K562 (cell line): ENCODE results near the gene TMEM184C. TPM values are rescaled to one million over a fixed set of nuclear protein-coding genes. Genes with fewer than 3 reads are reported as not detected.

Source experiments
- ATAC-seq: fragments of 200-7000 bp; cut with Tn5 transposase; 3 replicates; pipeline ENCODE4 v1.9.1; 2020; ENCODE audit warnings: moderate library complexity
- BruUV-seq: library from RNA; stranded (reverse); fragments of 400-500 nt; replicated peaks from 2 replicates; lab custom pipeline; 2021; lab: Mats Ljungman, UMichigan
- CTCF ChIA-PET: fragments of 300-600 bp; formaldehyde crosslinking; extraction: SDS; loops from one replicate; lab custom pipeline; 2021; ENCODE audit warnings: low intra/inter-chr PET ratio; lab: Yijun Ruan, JAX
- POLR2A ChIA-PET: fragments of 300-600, 350-650 bp; sonication (Branson Sonifier 250); formaldehyde crosslinking; extraction: SDS; loops from one replicate; lab custom pipeline; 2021; ENCODE audit warnings: antibody characterized with exemption, inconsistent platforms; lab: Yijun Ruan, JAX
- DNase-seq, 4 experiments: peaks; one replicate each; pipeline versions ENCODE4 v3.0.0 to v3.0.0-alpha.2; 2011 to 2018; ENCODE audit warnings: low spot score in 3 of 4, mixed read lengths in 3 of 4; ENCODE audit errors: extremely low read depth in 1 of 4
- FAIRE-seq: peaks from 2 replicates; lab custom pipeline; 2011; peaks lifted over from hg19 to GRCh38; lab: Jason Lieb, UNC
- H2AFZ ChIP-seq: 2 replicates; pipeline ENCODE4 v1.6.0; 2011; ENCODE audit warnings: low read depth, low read length, control low read depth, inconsistent platforms
- H3K27ac ChIP-seq: fragments of 200-600 bp; 3 replicates; pipeline ENCODE4 v1.8.0; 2011; ENCODE audit warnings: low read depth, mild to moderate bottlenecking, control low read depth, inconsistent platforms, low read length, moderate library complexity, mixed read lengths; ENCODE audit errors: extremely low read depth
- H3K27me3 ChIP-seq, 2 experiments: fragments of 300-600 bp in 1 of 2; 2 replicates in 1 of 2; 3 replicates in 1 of 2; pipeline versions ENCODE4 v1.6.0 to v1.8.0; 2011; ENCODE audit warnings: inconsistent platforms in 2 of 2, low read length in 2 of 2, mild to moderate bottlenecking in 1 of 2, mixed read lengths in 1 of 2, moderate library complexity in 1 of 2; ENCODE audit not compliant: control insufficient read depth in 2 of 2, insufficient read depth in 2 of 2
- H3K36me3 ChIP-seq: fragments of 300-600 bp; 3 replicates; pipeline ENCODE4 v1.8.0; 2011; ENCODE audit warnings: mild to moderate bottlenecking, low read length, inconsistent platforms; ENCODE audit not compliant: control insufficient read depth, insufficient read depth
- H3K4me1 ChIP-seq, 2 experiments: fragments of 200-600 bp in 1 of 2; replicated peaks in 1 of 2; 2 replicates in 1 of 2; 3 replicates in 1 of 2; pipeline versions ENCODE4 v1.5.1 to v1.8.0; 2011; ENCODE audit warnings: inconsistent platforms in 2 of 2, low read length in 2 of 2, mild to moderate bottlenecking in 1 of 2, mixed read lengths in 1 of 2, moderate library complexity in 1 of 2; ENCODE audit not compliant: control insufficient read depth in 2 of 2, insufficient read depth in 2 of 2
- H3K4me2 ChIP-seq: 2 replicates; pipeline ENCODE4 v1.6.1; 2011; ENCODE audit warnings: low read length, control low read depth, inconsistent platforms, mixed read lengths; ENCODE audit not compliant: insufficient read depth
- H3K4me3 ChIP-seq: fragments of 200-600 bp; sonication (generic), shearing (Covaris generic); 2 replicates; pipeline ENCODE4 v1.5.1; 2016; ENCODE audit warnings: control low read depth, inconsistent platforms
- H3K79me2 ChIP-seq: fragments of 200-600 bp; 3 replicates; pipeline ENCODE4 v1.8.0; 2011; ENCODE audit warnings: low read length, inconsistent platforms; ENCODE audit not compliant: control insufficient read depth, insufficient read depth
- H3K9ac ChIP-seq, 2 experiments: 2 replicates each; pipeline versions ENCODE4 v1.6.0 to v1.6.1; 2011; ENCODE audit warnings: low read depth in 2 of 2, low read length in 2 of 2, control low read depth in 1 of 2, inconsistent platforms in 1 of 2, mild to moderate bottlenecking in 1 of 2, mixed read lengths in 1 of 2; ENCODE audit not compliant: insufficient read depth in 1 of 2
- H3K9me1 ChIP-seq: one replicate; pipeline ENCODE4 v1.6.0; 2011; ENCODE audit warnings: inconsistent platforms, mild to moderate bottlenecking, low read length, moderate library complexity; ENCODE audit not compliant: control insufficient read depth, insufficient read depth
- H3K9me3 ChIP-seq: replicated peaks from 2 replicates; pipeline ENCODE4 v1.5.1; 2011; ENCODE audit warnings: low read depth, low read length, inconsistent platforms; ENCODE audit not compliant: control insufficient read depth, insufficient read depth
- H4K20me1 ChIP-seq: replicated peaks from 2 replicates; pipeline ENCODE4 v1.6.1; 2011; ENCODE audit warnings: low read length, inconsistent platforms, mixed read lengths; ENCODE audit not compliant: control insufficient read depth, insufficient read depth
- CEBPB ChIP-seq: fragments of 450-650 bp; IDR thresholded peaks from 2 replicates; pipeline ENCODE4 v1.6.1; 2016; ENCODE audit warnings: missing genetic modification characterization, missing compliant biosample characterization
- CTCFL ChIP-seq: IDR thresholded peaks from 2 replicates; pipeline ENCODE4 v1.6.1; 2011; ENCODE audit warnings: borderline replicate concordance, low read depth, mild to moderate bottlenecking, moderate library complexity, low read length; ENCODE audit not compliant: insufficient read depth, poor library complexity, severe bottlenecking
- FOXA3 ChIP-seq, 2 experiments: fragments of 450-650 bp in 1 of 2; sonication (generic) in 1 of 2; formaldehyde crosslinking; IDR thresholded peaks in 1 of 2; conservative IDR thresholded peaks in 1 of 2; 2 replicates each; pipeline versions ENCODE4 v1.4.0 to v1.8.0; 2020 to 2022; ENCODE audit warnings: mild to moderate bottlenecking in 2 of 2, missing genetic modification reagents in 1 of 2
- HBP1 ChIP-seq: fragments of 450-650 bp; formaldehyde crosslinking; IDR thresholded peaks from 2 replicates; pipeline ENCODE4 v1.4.0; 2022; ENCODE audit warnings: missing genetic modification characterization
- JUND ChIP-seq, 2 experiments: IDR thresholded peaks; 2 replicates in 1 of 2; 3 replicates in 1 of 2; pipeline ENCODE4 v1.6.1; 2011; ENCODE audit warnings: borderline replicate concordance in 2 of 2, low read depth in 2 of 2, low read length in 2 of 2, improper control_type of control experiment in 1 of 2, missing biosample characterization in 1 of 2, missing genetic modification characterization in 1 of 2, missing genetic modification reagents in 1 of 2
- MAX ChIP-seq: sonication (generic); formaldehyde crosslinking; IDR thresholded peaks from 2 replicates; pipeline ENCODE4 v1.9.0; 2022; ENCODE audit warnings: mild to moderate bottlenecking, missing genetic modification reagents
- PTRF ChIP-seq: fragments of 450-650 bp; IDR thresholded peaks from 2 replicates; pipeline ENCODE4 v1.6.1; 2016; ENCODE audit warnings: mild to moderate bottlenecking, missing genetic modification characterization, missing compliant biosample characterization
- SMARCE1 ChIP-seq: fragments of 450-650 bp; IDR thresholded peaks from 2 replicates; pipeline ENCODE4 v1.7.1; 2016; ENCODE audit warnings: mild to moderate bottlenecking
- WGBS: fragments of 100-300 bp; shearing (Covaris generic); methylation state at CpG from one replicate; pipeline ENCODE4 v1.1.6; 2016; ENCODE audit warnings: low coverage, mixed read lengths; ENCODE audit not compliant: insufficient coverage; ENCODE audit errors: missing lambda C conversion rate; 5-methylcytosine and 5-hydroxymethylcytosine counted together
- in situ Hi-C: fragments of 300-500 bp; cut with MboI; formaldehyde crosslinking; loops from 4 replicates; pipeline ENCODE4 v1.15.0; 2018; ENCODE audit warnings: inconsistent platforms, mixed read lengths
- intact Hi-C: fragments of 100-400 bp; cut with micrococcal nuclease; formaldehyde crosslinking; loops from 2 replicates; pipeline ENCODE4 v1.14.2; 2022
- polyA plus RNA-seq, 8 experiments: library from polyadenylated mRNA; depleted of rRNA in 4 of 8; stranded (reverse) in 5 of 8; unstranded in 3 of 8; fragments of >200 nt; fragmentation: Nextera tagmentation in 2 of 8; fragmentation: Illumina TruSeq in 1 of 8; extraction: Ambion mirVana in 2 of 8; extraction: Trizol in 1 of 8; gene quantifications; 2 replicates each; pipeline versions ENCODE4 v1.2.1 to v1.2.3, GENCODE V29; 2011 to 2014; ENCODE audit warnings: inconsistent platforms in 1 of 8, missing spikeins in 1 of 8
- total RNA-seq, 7 experiments: library from RNA; depleted of rRNA in 6 of 7; stranded (reverse); fragments of >200 nt in 6 of 7; fragmentation: Illumina TruSeq in 2 of 7; extraction: Trizol in 2 of 7; gene quantifications; 2 replicates each; pipeline versions ENCODE4 v1.2.1 to v1.2.3, GENCODE V29; 2011 to 2021; ENCODE audit warnings: low replicate concordance in 1 of 7
- TF ChIP-seq, protein P1 (sequence below): fragments of 450-650 bp; IDR thresholded peaks from 2 replicates; pipeline ENCODE4 v1.6.1; 2014; ENCODE audit warnings: low read depth, mild to moderate bottlenecking, moderate library complexity, borderline replicate concordance

Gene TMEM184C
- total and polyA plus RNA-seq, 9 of the 15 experiments (the other 6 are each of a cell fraction or from before 2014, with no cell fraction given) = 3.9 to 24.2 (median 18.2) TPM

GRCh38 chr4:147628415-147628814 is 11.2 kb downstream of the TMEM184C start (continued):
- no peak for TF ChIP-seq CTCFL

- no peak overlapping the region for H2AFZ ChIP-seq
- in situ Hi-C loops = no loop called here
- H3K36me3 ChIP-seq = peaks cover 91% of the 10 kb centered on the region
- ATAC-seq = no peak
- DNase-seq = no peak
- FAIRE-seq = no peak
- H3K9ac ChIP-seq = no peak overlapping the region
- 100% methylated on average over 1 of the region's 1 CpG for WGBS
- no peak overlapping the region for H3K4me2 ChIP-seq
- H4K20me1 ChIP-seq = no peaks in the 10 kb centered on the region
- CTCF ChIA-PET = no interaction called here
- H3K4me3 ChIP-seq = no peak overlapping the region
- no peaks in the 10 kb centered on the region for H3K79me2 ChIP-seq
- H3K4me1 ChIP-seq = no peaks in the 10 kb centered on the region
- POLR2A ChIA-PET = no interaction called here
- TF ChIP-seq FOXA3 (CRISPR knock-in tag; conservative IDR thresholded peaks at IDR 0.05 in 1 of 2, IDR thresholded peaks at IDR 0.05 in 1 of 2) (no peak), CEBPB (tag) (no peak), HBP1 (no peak), JUND (IDR thresholded peaks at IDR 0.05; ENCODE audit: borderline replicate concordance, low read depth, low read length) (no peak), JUND (tag; IDR thresholded peaks at IDR 0.05; ENCODE audit: borderline replicate concordance, low read depth, low read length) (no peak), SMARCE1 (no peak), MAX (CRISPR knock-in tag) (no peak), PTRF (tag) (no peak)
- TF ChIP-seq, protein P1, sequence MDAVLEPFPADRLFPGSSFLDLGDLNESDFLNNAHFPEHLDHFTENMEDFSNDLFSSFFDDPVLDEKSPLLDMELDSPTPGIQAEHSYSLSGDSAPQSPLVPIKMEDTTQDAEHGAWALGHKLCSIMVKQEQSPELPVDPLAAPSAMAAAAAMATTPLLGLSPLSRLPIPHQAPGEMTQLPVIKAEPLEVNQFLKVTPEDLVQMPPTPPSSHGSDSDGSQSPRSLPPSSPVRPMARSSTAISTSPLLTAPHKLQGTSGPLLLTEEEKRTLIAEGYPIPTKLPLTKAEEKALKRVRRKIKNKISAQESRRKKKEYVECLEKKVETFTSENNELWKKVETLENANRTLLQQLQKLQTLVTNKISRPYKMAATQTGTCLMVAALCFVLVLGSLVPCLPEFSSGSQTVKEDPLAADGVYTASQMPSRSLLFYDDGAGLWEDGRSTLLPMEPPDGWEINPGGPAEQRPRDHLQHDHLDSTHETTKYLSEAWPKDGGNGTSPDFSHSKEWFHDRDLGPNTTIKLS = no peak
- no peaks in the 10 kb centered on the region for H3K9me1 ChIP-seq
- intact Hi-C loops = no loop called here
- no TSS peak for BruUV-seq
- no peaks in the 10 kb centered on the region for H3K27me3 ChIP-seq
- no peak overlapping the region for H3K27ac ChIP-seq
- no peaks in the 10 kb centered on the region for H3K9me3 ChIP-seq
Measured at GRCh38 chr4:147629783-147630730, 12.9 kb downstream of the TMEM184C start.
